Stimulated activated CD4-positive, alpha-beta T cell treated with anti-CD3 and anti-CD28 coated beads, Interleukin-2, amount 100 ng/mL, for 48 hours (primary cell): Measurements from ENCODE around the gene MARCHF11.

Experiments
- DNase-seq, 2 donors: peaks; one replicate each; pipeline ENCODE4 v3.0.0-alpha.2; 2020

The MARCHF11 gene

GRCh38 chr5:16050414-16050813 lies 129.2 kb downstream of the MARCHF11 start:
- DNase-seq = no peak

GRCh38 chr5:16049761-16050160 lies 129.8 kb downstream of the MARCHF11 start:
- DNase-seq = no peak

GRCh38 chr5:16048132-16048531 lies 131.5 kb downstream of the MARCHF11 start:
- no peak for DNase-seq

- DNase-seq = no peak
These were observed 136.1 kb downstream of the MARCHF11 start for GRCh38 chr5:16043349-16043965.

- no peak for DNase-seq
These were observed 142.3 kb downstream of the MARCHF11 start for GRCh38 chr5:16037121-16037845.

GRCh38 chr5:16034319-16035001 lies 145.1 kb downstream of the MARCHF11 start:
- no peak for DNase-seq

- DNase-seq = no peak
These were observed 146.2 kb downstream of the MARCHF11 start for GRCh38 chr5:16033187-16033925.

- DNase-seq = no peak
These were observed 150.9 kb downstream of the MARCHF11 start for GRCh38 chr5:16028708-16029107.

- DNase-seq = no peak
These were observed 153.9 kb downstream of the MARCHF11 start for GRCh38 chr5:16025681-16026080.

- no peak for DNase-seq
These were observed 160.6 kb downstream of the MARCHF11 start for GRCh38 chr5:16018970-16019369.

- DNase-seq = no peak
These were observed 161.9 kb downstream of the MARCHF11 start for GRCh38 chr5:16017720-16018119.
